ENCODE measurements around the gene TFCP2.

TFCP2 gene

DNA sequence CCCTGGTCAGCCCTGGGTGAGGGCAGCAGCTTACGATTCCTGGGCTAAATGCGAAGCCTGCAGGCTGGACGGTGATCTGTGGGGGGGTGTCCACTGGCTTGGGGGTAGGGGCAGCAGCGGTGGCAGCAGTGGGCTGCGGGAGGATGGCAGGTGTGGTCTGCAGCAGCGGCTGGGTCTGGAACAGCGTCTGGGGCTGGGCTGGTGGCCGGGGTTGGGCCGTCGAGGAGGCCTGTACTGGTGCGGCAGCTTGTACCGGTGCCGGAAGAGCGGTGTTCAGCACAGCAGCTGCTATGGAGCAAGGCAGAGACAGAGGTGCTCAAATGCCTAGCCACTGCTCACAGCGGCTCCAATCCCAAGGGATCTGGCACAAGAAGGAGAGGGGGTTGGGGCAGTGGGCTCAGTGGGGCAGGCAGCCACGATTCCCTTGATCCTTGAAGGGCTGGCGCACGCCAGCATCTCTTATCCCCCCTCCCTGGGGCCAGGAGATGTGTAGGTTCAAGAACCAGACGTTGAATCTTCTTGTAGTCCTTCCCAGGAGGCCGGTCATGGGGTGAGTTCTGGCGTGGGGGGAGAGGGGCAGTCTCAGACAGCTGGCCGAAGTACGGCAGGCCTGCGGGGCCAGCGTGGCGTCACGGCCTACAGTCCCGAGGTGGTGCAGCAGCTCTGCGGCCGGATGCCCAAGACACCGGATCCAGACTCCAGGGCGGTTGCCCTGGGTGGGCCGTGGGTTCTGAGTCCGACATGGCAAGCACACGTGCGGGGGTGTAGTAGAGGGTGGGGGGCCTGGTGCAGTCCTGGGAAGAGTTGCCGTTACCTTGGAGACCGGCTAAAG is 25.0 kb upstream of the TFCP2 start:
- in situ Hi-C loops (cut with HindIII; ENCODE audit: low sequenced_read_pairs): no loop called here

DNA sequence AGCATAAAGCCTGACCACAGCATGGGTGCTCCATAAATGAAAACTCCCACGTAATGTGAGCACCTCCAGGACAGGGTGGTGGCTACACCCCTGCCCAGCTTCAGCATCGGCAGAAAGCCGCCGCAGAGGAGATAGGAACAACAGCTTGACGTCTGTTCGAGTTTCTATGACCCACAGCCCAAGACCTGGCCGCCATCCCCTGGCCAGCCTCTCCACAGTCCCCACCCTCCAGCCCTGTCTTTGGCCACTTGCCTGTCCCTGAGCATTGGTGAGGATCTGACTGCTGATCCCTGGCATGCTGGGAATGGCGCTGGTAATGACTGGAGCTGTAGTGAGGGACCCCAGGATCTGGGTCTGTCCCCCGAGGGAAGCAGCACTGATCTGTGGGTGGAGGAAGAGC is 23.6 kb upstream of the TFCP2 start:
- in situ Hi-C loops (cut with HindIII; ENCODE audit: low sequenced_read_pairs): no loop called here

DNA sequence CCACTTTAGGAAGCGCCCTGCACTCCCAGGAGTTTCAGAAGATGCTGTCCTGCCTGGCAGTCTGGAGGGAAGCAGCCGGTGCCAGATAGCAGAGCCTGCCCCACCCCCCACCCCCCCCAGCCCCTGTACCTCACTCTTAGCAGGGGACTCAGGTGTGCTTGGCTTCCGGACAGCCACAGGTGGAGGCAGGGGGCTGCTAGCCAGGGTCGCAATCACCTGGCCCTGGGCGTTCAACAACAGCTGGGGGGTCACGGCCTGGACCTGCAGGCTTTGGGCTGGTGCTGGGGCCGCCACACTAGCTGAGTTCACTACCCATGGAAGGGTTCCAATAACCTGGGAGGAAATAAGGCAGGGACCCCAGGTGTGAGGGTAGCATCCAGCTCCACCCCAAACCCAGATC is 22.9 kb upstream of the TFCP2 start:
- in situ Hi-C loops (cut with HindIII; ENCODE audit: low sequenced_read_pairs): no loop called here

DNA sequence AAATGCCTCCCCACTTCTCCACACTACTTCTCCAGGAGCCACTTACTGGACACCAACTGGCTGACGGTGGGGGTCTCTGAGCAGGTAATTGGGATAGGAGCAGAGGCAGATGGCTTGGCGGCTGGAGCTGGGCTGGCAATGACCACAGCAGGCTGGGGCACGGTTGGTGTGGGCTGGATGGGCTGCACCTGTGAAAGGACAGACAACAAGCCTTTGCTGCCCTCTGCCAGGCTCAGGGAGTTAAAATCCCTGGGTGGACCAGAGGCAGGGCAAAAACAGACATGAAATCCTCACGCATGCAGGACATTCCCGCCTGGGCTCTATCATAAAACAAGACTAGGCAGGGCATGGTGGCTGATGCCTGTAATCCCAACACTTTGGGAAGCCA is 19.3 kb upstream of the TFCP2 start:
- in situ Hi-C loops (cut with HindIII; ENCODE audit: low sequenced_read_pairs): no loop called here

DNA sequence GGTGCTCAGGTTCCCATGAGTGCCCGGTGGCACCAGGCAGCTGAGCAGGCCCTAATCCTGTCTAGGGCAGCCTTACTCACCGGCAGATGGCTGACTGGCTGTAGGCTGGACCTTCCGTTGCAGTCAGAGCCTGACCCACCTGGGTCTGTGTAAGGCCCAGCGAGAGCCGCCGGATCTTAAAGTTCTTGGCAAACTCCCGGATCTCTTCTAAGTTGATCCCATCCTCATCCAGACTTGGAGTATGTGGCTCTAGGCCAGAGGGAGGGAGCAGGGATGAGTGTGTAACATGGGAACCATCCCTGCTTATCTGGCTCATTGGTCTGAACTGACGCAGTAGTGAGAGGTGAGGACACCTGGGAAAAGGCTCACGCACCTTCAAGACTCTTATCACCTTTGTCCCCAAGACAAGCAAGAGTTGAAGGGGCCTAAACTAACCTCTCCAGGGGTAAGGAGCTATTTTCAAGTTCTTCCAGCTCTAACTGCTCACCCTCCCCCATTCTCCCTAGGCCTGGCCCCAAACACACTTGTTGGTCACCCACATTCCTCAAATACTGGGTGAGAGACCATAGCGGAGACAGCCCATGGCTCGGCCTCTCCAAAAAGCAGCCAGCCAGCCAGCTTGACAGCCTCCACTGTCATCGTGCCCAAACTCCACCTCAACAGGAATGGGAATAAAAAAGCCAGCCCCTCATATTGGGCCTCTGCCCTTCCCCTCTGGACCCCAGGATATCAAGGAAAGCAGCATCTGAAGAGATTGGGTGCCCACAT is 18.8 kb upstream of the TFCP2 start:
- in situ Hi-C loops (cut with HindIII; ENCODE audit: low sequenced_read_pairs): no loop called here

DNA sequence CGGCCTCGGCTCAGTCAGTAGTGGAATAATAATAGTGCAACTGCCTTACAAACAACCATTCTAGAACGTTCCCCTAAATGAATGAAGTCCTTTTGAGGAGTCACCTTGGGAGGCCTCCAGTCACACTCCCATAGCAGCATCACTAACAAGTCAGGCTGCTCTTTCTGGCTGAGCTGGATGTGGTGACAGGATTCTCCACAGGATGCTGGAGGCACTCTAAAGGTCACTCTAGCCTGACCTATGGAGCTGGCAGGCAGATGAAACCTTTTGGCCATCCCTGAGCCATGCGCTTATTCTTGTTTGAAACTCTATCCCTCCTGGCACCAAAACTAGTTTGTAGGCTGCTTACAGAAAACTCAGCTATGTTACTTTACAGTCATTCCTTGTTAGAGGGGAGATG is 17.9 kb upstream of the TFCP2 start:
- in situ Hi-C loops (cut with HindIII; ENCODE audit: low sequenced_read_pairs): no loop called here

DNA sequence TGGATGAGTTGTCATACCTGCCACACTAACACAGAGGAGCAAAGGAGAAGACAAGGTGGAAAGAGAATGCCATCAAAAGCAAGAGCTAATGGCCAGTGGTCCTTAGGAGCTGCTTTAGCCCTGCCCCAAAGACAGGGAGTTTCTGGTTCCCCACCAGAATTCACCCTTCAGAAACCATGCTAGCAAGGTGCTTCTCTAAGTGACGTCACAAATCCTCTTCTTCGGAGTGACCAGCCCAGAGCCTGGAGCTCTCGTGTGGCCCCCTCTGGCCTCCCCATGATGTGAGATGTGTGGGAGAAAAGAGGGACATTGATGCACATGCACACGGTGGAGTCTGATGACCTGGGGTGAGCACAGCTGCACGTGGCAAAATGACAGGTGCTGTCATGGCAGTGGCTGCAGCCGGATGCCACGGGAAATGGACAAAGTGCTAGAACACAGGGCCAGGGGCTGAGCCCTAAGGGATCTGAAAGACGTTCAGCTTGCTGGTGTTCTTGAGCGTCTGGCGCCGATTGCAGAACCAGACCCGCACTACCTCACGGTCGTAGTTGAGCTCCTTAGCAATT is 16.9 kb upstream of the TFCP2 start:
- in situ Hi-C loops (cut with HindIII; ENCODE audit: low sequenced_read_pairs): loop anchor here (10.0 kb wide), 1 partner anchor 55 kb away; no protein-coding TSS in a partner anchor

DNA sequence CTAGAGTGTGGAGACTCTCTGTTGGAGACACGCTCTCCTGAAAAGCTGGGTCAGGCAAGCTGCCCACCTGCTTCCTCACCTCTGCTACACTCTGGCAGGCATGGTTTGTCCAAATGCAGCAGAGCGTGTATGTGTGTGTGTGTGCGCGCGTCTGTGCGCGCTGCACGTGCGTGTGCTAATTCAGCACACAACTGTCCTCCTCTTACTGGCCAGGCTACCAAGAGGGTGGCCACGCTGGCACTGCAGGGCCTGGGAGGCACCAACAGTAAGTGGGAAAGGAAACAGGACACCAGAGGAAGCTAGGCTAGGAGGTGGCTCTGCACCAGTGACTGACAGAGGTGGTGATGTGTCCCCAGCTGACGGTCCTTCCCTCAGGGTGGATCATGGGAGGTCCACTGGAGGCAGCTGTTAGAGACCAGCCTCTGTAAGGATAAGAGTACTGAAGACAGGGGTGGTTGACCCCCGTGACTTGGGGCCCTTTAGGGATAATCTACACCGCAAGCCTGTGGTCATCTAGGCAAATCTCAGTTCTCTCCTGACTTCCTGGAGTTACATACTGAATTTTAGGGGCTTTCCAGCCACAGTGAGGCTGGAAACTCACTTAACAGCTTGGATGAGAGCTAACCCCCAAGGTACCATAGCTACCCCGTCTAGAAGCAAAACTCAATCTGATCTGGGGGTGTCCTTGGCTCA is 15.6 kb upstream of the TFCP2 start:
- in situ Hi-C loops (cut with HindIII; ENCODE audit: low sequenced_read_pairs): loop anchor here (10.0 kb wide), 1 partner anchor 56 kb away; no protein-coding TSS in a partner anchor

DNA sequence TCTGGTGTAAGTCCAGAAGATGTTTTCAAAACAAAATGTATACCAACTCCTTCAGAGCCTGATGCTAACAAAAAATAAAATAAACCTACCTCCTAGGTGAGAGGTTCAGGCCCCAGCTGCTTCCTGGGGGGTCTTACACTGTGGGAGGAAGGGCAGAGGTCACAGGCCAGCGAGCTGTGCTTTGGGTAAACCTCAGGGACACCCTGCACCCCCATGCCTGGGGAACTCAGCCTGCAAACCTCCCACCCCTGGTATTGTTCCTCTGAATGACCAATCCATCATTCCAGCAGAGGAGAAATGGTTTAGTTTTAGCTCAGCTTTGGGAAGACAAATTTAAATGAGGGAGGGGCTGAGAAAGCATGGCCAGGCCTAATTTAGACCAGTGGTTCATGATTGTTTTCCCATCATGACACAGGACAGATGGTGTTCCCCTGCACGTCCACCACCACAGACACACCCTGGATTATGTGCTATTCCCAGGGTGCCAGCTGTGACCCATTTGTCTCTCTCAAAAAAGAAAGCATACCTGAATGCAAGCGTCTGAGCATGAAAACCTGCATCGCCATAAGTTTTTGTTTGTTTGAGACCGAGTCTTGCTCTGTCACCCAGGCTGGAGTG is 14.5 kb upstream of the TFCP2 start:
- in situ Hi-C loops (cut with HindIII; ENCODE audit: low sequenced_read_pairs): loop anchor here (10.0 kb wide), 1 partner anchor 57 kb away; no protein-coding TSS in a partner anchor

DNA sequence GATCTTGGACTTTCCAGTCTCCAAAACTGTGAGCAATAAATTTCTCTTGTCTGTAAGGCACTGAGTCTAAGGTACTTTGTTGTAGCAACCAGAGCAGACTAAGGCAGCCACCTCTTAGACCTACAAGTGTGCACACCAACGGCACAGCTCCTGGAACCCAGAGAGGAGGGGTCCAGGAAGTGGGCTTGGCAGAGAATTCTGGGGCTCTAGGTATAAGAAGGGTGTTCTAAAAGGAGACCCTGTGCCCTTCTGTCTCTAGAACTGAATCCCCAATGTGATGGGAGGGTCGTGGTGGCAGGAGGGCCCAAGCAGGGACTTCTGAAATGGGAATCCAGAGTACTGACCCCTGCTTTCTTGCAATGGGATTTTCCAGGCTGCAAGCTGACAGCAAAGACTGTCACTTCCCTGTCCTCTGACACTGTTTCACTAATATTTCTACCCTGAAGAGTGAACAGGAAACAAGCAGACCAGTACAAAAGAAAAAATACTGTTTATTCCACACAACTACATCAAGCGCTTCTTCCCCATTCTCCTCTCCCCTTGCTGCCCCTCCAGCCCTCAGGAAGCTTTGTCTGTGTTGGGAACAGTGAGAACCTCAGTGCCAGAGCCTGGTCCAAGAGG is 13.6 kb upstream of the TFCP2 start:
- in situ Hi-C loops (cut with HindIII; ENCODE audit: low sequenced_read_pairs): loop anchor here (10.0 kb wide), 1 partner anchor 58 kb away; no protein-coding TSS in a partner anchor

DNA sequence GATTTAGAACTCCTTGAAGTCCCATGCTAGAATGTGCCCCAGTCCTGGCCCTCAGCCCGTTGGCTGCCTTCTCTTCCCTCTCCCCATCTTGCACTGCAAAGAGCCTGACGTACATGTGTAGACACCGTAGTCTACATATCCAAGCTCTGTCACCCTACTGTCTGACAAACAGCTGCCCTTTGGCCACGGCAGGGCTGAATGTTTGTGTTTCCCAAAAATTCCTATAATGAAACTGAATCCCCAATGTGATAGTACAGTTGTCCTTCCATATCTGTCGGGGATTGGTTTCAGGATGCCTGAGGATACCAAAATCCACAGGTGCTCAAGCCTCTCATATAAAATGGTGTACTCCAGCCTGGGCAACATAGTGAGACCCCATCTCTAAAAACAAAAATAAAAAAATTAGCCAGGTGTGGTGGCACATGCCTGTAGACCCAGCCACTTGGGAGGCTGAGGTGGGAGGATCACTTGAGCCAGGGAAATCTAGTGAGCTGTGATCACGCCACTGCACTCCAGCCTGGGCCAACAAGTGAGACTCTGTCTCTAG is 12.3 kb upstream of the TFCP2 start:
- in situ Hi-C loops (cut with HindIII; ENCODE audit: low sequenced_read_pairs): loop anchor here (10.0 kb wide), 1 partner anchor 60 kb away; no protein-coding TSS in a partner anchor

DNA sequence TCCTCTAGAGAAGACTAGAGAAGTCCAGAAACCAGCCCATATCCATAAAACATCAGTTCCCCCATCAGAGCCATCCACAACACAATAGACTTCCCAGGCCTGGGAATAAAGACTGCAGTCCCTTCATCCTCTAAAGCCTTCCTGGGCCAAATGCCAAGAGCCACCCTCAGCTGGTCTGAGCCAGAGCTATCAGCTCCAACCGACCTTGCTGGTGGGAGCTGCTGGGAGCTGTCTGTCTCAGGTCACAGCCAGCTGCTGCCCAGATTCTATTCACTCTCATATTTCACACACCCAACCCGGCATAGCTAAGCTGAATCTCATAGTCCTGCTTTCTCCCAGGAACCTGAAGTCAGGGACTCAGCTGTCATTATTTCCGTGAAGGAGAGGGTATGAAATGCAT is 10.9 kb upstream of the TFCP2 start:
- in situ Hi-C loops (cut with HindIII; ENCODE audit: low sequenced_read_pairs): loop anchor here (5.0 to 10.0 kb wide), 2 partner anchors 47 to 61 kb away; no protein-coding TSS in a partner anchor

DNA sequence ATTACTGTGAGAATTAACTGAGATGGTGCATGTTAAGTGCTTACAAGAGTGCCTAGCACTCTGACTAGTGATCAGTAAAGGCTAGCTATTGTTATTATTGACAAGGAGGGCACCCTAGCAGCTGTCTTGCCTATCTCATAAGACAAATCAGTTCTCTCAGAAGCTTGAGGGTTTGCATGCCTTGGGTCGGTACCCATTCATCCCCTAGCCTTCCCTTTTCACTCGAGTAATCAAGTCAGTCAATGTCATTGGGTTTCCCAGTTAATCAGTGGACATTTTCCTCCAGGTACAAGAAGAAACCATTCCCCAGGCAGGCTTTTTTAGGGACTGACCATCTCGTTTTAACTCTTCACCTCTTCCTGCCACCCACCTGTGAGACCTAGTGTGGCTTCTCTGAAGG is 10.4 kb upstream of the TFCP2 start:
- in situ Hi-C loops (cut with HindIII; ENCODE audit: low sequenced_read_pairs): loop anchor here (5.0 to 10.0 kb wide), 2 partner anchors 46 to 61 kb away; no protein-coding TSS in a partner anchor

DNA sequence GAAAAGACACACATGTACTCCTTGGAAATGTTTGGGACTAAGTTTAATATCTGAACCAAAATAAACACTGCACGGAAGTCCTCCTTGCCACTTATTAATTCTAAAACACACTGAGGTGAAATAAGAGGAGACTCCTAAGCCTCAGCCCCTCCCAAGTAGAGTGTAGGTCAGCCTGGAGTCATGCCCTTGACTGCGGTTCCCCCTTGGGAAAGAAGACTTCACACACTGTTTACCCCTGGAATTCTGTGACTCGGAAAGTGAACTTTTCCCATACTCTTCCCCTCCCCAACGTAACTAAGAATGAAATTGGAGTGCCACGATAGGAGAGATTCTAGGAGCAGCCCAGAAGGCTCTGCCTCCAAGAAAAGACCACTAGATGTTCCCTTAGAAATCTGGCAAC is 8.6 kb upstream of the TFCP2 start:
- in situ Hi-C loops (cut with HindIII; ENCODE audit: low sequenced_read_pairs): loop anchor here (5.0 to 10.0 kb wide), 2 partner anchors 44 to 63 kb away; no protein-coding TSS in a partner anchor

DNA sequence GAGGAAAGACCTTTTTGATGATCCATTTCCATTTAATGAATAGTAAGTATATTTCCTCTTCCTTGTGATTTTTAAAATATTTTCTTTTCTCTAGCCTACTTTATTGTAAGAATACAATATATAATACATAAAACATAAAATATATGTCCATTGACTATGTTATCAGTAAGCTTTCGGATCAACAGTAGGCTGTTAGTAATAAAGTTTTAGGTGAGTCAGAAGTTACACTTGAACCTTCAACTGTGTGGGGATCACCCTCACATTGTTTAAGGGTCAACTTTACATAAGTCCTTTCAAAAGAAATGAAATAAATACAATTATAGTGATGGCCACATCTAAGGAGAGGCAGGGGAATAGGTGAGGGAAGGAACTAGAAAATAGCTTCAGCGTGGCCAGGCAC is 5.0 kb upstream of the TFCP2 start:
- in situ Hi-C loops (cut with HindIII; ENCODE audit: low sequenced_read_pairs): no loop called here

DNA sequence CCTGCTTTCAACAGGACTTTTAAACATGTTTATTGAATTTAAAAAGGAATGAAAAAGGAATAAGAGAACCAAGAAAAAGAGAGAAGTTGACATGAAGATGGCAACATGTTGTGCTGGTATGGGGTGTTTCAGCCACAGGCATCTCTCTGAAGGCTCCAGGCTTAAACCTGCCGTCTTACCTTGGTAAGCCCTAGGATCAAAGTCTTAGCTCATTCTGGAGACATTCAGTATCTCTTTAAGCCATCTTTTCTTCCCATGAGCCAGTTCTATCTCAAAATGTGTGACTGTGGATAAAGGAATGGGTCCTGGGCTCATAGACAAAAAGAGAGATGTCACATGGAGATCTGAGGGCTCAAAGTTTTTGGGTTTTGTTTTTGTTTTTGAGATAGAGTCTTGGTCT is 1.6 kb upstream of the TFCP2 start:
- in situ Hi-C loops (cut with HindIII; ENCODE audit: low sequenced_read_pairs): no loop called here

DNA sequence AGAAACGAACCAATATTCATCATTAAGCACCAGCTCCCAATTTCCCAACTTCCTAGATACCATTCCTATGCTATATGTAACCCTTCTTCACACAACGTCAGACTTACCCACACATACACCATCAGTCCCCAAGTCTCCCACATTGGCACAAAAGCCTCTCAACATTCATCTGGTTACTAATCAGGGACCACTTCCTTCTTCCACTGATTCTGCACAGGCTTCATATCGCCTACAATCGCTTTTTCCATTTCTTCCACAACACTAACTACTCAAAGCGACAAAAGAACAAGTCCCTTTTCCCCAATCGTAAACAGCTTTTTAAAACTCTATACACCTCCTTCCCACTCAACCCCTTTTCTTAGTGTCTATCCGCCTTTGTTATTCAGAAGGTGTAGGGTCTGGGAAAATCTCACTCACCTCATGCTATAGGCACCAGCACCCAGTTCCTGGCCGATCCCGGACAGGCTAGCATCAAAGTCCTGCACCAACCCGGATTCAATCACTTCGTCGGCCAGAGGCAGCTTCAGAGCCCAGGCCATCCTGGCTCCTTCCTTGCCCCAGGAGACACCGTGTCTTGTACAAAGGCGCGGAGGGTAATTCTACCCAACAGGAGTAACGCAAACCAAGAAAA is 936 bp downstream of the TFCP2 start:
- in situ Hi-C loops (cut with HindIII; ENCODE audit: low sequenced_read_pairs): no loop called here

DNA sequence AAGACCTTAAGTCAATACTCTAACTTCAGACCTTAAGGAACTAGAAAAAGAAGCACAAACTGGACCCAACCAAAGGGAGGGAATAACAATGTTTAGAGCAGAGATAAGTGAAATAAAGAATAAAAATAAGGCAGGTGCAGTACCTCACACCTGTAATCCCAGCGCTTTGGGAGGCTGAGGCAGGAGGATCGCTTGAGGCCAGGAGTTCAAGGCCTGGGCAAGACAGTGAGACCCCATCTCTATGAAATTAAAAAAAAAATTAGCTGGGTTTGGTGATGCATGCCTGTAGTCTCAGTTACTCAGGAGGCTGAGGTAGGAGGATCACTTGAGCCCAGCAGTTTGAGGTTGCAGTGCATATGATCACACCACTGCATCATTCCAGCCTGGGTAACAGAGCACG is 9.1 kb downstream of the TFCP2 start:
- in situ Hi-C loops (cut with HindIII; ENCODE audit: low sequenced_read_pairs): no loop called here

DNA sequence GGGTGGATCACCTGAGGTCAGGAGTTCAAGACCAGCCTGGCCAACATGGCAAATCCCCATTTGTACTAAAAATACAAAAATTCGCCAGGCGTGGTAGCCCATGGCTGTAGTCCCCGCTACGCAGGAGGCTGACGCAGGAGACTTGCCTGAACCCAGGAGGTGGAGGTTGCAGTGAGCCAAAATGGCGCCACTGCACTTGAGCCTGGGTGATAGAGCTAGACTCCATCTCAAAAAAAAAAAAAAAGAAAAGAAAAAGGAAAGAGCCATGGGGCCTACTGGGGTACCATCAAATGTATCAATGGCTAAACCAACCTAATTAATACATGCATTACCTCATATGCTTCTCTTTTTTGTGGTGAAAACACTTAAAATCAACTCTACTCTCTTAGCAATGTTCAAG is 10.7 kb downstream of the TFCP2 start:
- in situ Hi-C loops (cut with HindIII; ENCODE audit: low sequenced_read_pairs): no loop called here
